Measurements from ENCODE around the gene PCSK6. TPM values are rescaled to one million over a fixed set of nuclear protein-coding genes. Genes with fewer than 3 reads are reported as not detected.

Gene PCSK6
- total RNA-seq, 1 donor from 2014 or later: 1.3 TPM

GRCh38 chr15:101480613-101481380 is 8.7 kb downstream of the PCSK6 start:
- FAIRE-seq: no peak
- peaks cover 3% of the 10 kb centered on the region for H3K4me1 Mint-ChIP-seq (ENCODE audit: low read depth, unreplicated experiment)

GRCh38 chr15:101479851-101480612 is 9.5 kb downstream of the PCSK6 start:
- TF ChIP-seq CTCF (IDR thresholded peaks at IDR 0.05; ENCODE audit: insufficient read depth, low read depth, low read length): no peak
- TF ChIP-seq EZH2 (IDR thresholded peaks at IDR 0.05; ENCODE audit: insufficient read depth, low read length): no peak
- no peaks in the 10 kb centered on the region for H3K9me3 ChIP-seq (ENCODE audit: insufficient read depth, low read depth, low read length)
- Mint-ChIP-seq H3K9me3 (ENCODE audit: unreplicated experiment) (no peaks in the 10 kb centered on the region), H3K27me3 (ENCODE audit: low read depth, unreplicated experiment) (peaks cover 49% of the 10 kb centered on the region), H3K4me3 (ENCODE audit: unreplicated experiment) (no peak overlapping the region), H3K27ac (ENCODE audit: unreplicated experiment) (no peak overlapping the region), H3K4me1 (ENCODE audit: low read depth, unreplicated experiment) (peaks cover 3% of the 10 kb centered on the region), H3K36me3 (ENCODE audit: low read depth, unreplicated experiment) (no peaks in the 10 kb centered on the region)
- H3K9ac ChIP-seq (ENCODE audit: low read length): no peak overlapping the region
- no peak overlapping the region for H3K27ac ChIP-seq (ENCODE audit: low read depth, low read length)
- H3K36me3 ChIP-seq (ENCODE audit: insufficient read depth, low read length): no peaks in the 10 kb centered on the region
- no peak for DNase-seq (ENCODE audit: low read depth)
- H3K4me3 ChIP-seq (ENCODE audit: insufficient read depth, low read depth, low read length): no peak overlapping the region
- no peaks in the 10 kb centered on the region for H3K4me1 ChIP-seq (ENCODE audit: insufficient read depth, low read length)
- no peaks in the 10 kb centered on the region for H3K79me2 ChIP-seq (ENCODE audit: insufficient read depth, low read length)
- no peaks in the 10 kb centered on the region for H3K27me3 ChIP-seq (ENCODE audit: insufficient read depth, low read length)
- FAIRE-seq: no peak
- H3K4me2 ChIP-seq (ENCODE audit: low read length): no peak overlapping the region
- H2AFZ ChIP-seq (ENCODE audit: low read depth, low read length): no peak overlapping the region
- H4K20me1 ChIP-seq (ENCODE audit: insufficient read depth, low read length): no peaks in the 10 kb centered on the region

More at GRCh38 chr15:101480613-101481380, 8.7 kb downstream of the PCSK6 start:
- no peak overlapping the region for H2AFZ ChIP-seq (ENCODE audit: low read depth, low read length)
- Mint-ChIP-seq H3K27me3 (ENCODE audit: low read depth, unreplicated experiment) (peaks cover 48% of the 10 kb centered on the region), H3K9me3 (ENCODE audit: unreplicated experiment) (no peaks in the 10 kb centered on the region), H3K4me3 (ENCODE audit: unreplicated experiment) (peak overlapping the region; percentile 15), H3K27ac (ENCODE audit: unreplicated experiment) (no peak overlapping the region), H3K36me3 (ENCODE audit: low read depth, unreplicated experiment) (no peaks in the 10 kb centered on the region)
- H4K20me1 ChIP-seq (ENCODE audit: insufficient read depth, low read length): no peaks in the 10 kb centered on the region
- TF ChIP-seq EZH2 (IDR thresholded peaks at IDR 0.05; ENCODE audit: insufficient read depth, low read length) (no peak), CTCF (IDR thresholded peaks at IDR 0.05; ENCODE audit: insufficient read depth, low read depth, low read length) (no peak)
- no peaks in the 10 kb centered on the region for H3K4me1 ChIP-seq (ENCODE audit: insufficient read depth, low read length)
- H3K9ac ChIP-seq (ENCODE audit: low read length): no peak overlapping the region
- H3K36me3 ChIP-seq (ENCODE audit: insufficient read depth, low read length): no peaks in the 10 kb centered on the region
- no peaks in the 10 kb centered on the region for H3K27me3 ChIP-seq (ENCODE audit: insufficient read depth, low read length)
- H3K4me3 ChIP-seq (ENCODE audit: insufficient read depth, low read depth, low read length): no peak overlapping the region
- no peak overlapping the region for H3K27ac ChIP-seq (ENCODE audit: low read depth, low read length)
- DNase-seq (ENCODE audit: low read depth): no peak
- H3K4me2 ChIP-seq (ENCODE audit: low read length): no peak overlapping the region
- H3K79me2 ChIP-seq (ENCODE audit: insufficient read depth, low read length): no peaks in the 10 kb centered on the region
- H3K9me3 ChIP-seq (ENCODE audit: insufficient read depth, low read depth, low read length): no peaks in the 10 kb centered on the region
